Measurements from ENCODE around the gene BEX2. TPM values are rescaled to one million over a fixed set of nuclear protein-coding genes. Genes with fewer than 3 reads are reported as not detected.
"Not testable (repeated sequence)": the region's sequence is repeated elsewhere in the genome, so short reads cannot be mapped to it uniquely, and the experiment has no call there.

The BEX2 gene
- total RNA-seq, 1 experiment from 2014 or later: 21.4 TPM

DNA sequence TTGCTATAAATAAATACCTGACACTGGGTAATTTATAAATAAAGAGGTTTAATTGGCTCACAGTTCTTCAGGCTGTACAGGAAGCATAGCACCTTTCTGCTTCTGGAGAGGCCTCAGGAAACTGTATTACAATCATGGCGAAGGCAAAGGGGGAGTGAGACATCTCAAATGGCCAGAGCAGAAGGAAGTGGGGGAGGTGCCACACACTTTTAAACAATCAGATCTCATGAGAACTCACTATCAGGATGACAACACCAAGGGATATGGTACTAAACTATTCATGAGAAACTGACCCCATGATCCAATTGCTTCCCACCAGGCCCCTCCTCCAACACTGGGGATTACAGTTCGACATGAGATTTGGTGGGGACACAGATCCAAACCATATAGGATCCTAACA is 33.8 kb upstream of the BEX2 start:
- Histone ChIP-seq H3K9me3 (ENCODE audit: low read length) (no peaks in the 10 kb centered on the region), H3K4me3 (ENCODE audit: low read length) (no peak overlapping the region), H3K79me2 (ENCODE audit: low read length) (no peaks in the 10 kb centered on the region), H3K27me3 (ENCODE audit: low read length) (no peaks in the 10 kb centered on the region), H3K4me1 (ENCODE audit: low read length) (no peaks in the 10 kb centered on the region), H3K27ac (ENCODE audit: low read length) (no peak overlapping the region), H4K20me1 (ENCODE audit: insufficient read depth, low read depth, low read length) (no peaks in the 10 kb centered on the region), H2AFZ (ENCODE audit: low read length) (no peak overlapping the region), H3K9ac (ENCODE audit: low read length) (no peak overlapping the region), H3K4me2 (ENCODE audit: low read depth, low read length, poor library complexity, severe bottlenecking) (no peak overlapping the region), H3K9me2 (replicated peaks; ENCODE audit: insufficient read depth, low read length) (no peaks in the 10 kb centered on the region), H3K36me3 (ENCODE audit: insufficient read depth, low read length) (no peaks in the 10 kb centered on the region)
- no peak for DNase-seq

DNA sequence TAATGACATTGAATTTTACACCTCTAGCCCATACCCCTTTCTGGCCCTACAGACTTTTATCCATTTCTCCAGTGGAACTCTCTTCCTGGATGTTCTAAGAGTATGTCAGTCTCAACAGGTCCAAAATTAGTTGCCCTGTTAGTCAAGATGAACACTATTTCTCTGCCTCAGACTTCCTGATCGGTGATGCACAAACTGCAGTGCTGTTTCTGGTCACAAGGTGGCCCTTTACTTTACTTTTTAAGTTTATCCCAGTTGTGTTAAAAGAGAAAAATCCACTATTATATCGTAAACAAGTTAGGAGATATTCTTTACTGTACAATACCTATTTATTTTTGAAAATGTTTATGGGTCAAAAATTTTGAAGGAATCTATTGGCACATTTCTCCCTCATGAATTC is 32.3 kb upstream of the BEX2 start:
- Histone ChIP-seq H4K20me1 (ENCODE audit: insufficient read depth, low read depth, low read length) (no peaks in the 10 kb centered on the region), H3K9ac (ENCODE audit: low read length) (no peak overlapping the region), H3K27ac (ENCODE audit: low read length) (no peak overlapping the region), H2AFZ (ENCODE audit: low read length) (no peak overlapping the region), H3K9me3 (ENCODE audit: low read length) (no peaks in the 10 kb centered on the region), H3K9me2 (replicated peaks; ENCODE audit: insufficient read depth, low read length) (no peaks in the 10 kb centered on the region), H3K4me1 (ENCODE audit: low read length) (no peaks in the 10 kb centered on the region), H3K36me3 (ENCODE audit: insufficient read depth, low read length) (no peaks in the 10 kb centered on the region), H3K27me3 (ENCODE audit: low read length) (no peaks in the 10 kb centered on the region), H3K79me2 (ENCODE audit: low read length) (no peaks in the 10 kb centered on the region), H3K4me2 (ENCODE audit: low read depth, low read length, poor library complexity, severe bottlenecking) (no peak overlapping the region), H3K4me3 (ENCODE audit: low read length) (no peak overlapping the region)
- peak; percentile 76 for DNase-seq

DNA sequence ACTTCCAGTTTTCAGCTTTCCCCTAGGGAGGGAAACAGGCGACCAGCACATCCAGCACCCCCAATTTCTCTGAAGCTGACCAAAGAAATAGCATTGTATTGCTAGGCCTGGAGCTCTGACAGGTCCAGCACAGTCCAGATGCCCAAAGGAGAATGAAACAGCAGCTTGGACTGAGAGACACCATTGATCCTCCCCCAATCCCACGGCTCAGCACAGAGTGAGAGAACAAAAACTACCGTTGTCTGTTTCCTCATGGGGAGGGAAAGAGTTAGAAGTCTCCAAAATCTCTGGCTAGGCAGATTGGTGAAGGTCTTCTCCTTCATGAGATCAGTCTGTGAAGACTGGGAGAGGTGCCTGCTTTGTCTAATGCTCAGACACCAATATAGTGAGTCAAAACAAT is 27.9 kb upstream of the BEX2 start:
- no peaks in the 10 kb centered on the region for H3K36me3 ChIP-seq (ENCODE audit: insufficient read depth, low read length)
- H3K27ac ChIP-seq (ENCODE audit: low read length): no peak overlapping the region
- no peak overlapping the region for H3K4me2 ChIP-seq (ENCODE audit: low read depth, low read length, poor library complexity, severe bottlenecking)
- no peak overlapping the region for H2AFZ ChIP-seq (ENCODE audit: low read length)
- no peak for DNase-seq
- H3K9ac ChIP-seq (ENCODE audit: low read length): no peak overlapping the region
- no peaks in the 10 kb centered on the region for H3K9me3 ChIP-seq (ENCODE audit: low read length)
- H3K27me3 ChIP-seq (ENCODE audit: low read length): no peaks in the 10 kb centered on the region
- H3K4me3 ChIP-seq (ENCODE audit: low read length): no peak overlapping the region
- H3K79me2 ChIP-seq (ENCODE audit: low read length): no peaks in the 10 kb centered on the region
- no peaks in the 10 kb centered on the region for H3K4me1 ChIP-seq (ENCODE audit: low read length)
- H3K9me2 ChIP-seq (replicated peaks; ENCODE audit: insufficient read depth, low read length): no peaks in the 10 kb centered on the region
- H4K20me1 ChIP-seq (ENCODE audit: insufficient read depth, low read depth, low read length): no peaks in the 10 kb centered on the region

DNA sequence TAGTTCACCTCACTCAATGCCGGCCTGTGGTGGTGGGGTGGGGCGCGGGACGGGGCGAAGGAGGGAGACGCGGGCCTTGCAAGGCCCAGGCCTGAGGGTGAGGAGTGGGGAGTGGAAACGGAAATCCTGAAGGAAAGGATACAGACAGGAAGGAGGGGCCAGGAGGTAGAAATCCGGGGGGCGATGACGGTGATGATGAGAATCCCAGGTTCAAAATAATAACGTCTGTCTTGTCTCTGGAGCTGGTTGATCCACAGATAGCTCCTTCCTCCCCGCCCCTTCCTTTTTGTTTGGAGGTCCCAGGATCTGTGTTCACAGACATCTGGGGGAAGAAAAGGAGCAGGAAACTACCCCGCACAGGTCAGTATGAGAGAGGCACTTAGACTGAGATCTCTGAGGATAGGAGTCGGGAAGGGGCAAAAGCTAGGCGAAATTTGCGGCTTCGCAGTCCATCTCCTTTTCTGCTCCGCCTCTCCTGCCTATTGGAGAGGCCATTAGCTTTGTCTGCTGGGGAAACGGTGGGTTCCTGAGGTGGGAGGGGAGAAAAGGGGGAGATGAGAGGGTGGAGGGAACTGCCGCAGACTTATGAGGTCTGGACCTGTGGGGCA is 20.0 kb upstream of the BEX2 start:
- DNase-seq: no peak
- Histone ChIP-seq H3K27ac (ENCODE audit: low read length) (no peak overlapping the region), H3K9me2 (replicated peaks; ENCODE audit: insufficient read depth, low read length) (no peaks in the 10 kb centered on the region), H2AFZ (ENCODE audit: low read length) (no peak overlapping the region), H3K36me3 (ENCODE audit: insufficient read depth, low read length) (no peaks in the 10 kb centered on the region), H3K4me3 (ENCODE audit: low read length) (no peak overlapping the region), H3K9me3 (ENCODE audit: low read length) (no peaks in the 10 kb centered on the region), H4K20me1 (ENCODE audit: insufficient read depth, low read depth, low read length) (no peaks in the 10 kb centered on the region), H3K9ac (ENCODE audit: low read length) (no peak overlapping the region), H3K79me2 (ENCODE audit: low read length) (no peaks in the 10 kb centered on the region), H3K4me1 (ENCODE audit: low read length) (no peaks in the 10 kb centered on the region), H3K4me2 (ENCODE audit: low read depth, low read length, poor library complexity, severe bottlenecking) (no peak overlapping the region), H3K27me3 (ENCODE audit: low read length) (no peaks in the 10 kb centered on the region)

DNA sequence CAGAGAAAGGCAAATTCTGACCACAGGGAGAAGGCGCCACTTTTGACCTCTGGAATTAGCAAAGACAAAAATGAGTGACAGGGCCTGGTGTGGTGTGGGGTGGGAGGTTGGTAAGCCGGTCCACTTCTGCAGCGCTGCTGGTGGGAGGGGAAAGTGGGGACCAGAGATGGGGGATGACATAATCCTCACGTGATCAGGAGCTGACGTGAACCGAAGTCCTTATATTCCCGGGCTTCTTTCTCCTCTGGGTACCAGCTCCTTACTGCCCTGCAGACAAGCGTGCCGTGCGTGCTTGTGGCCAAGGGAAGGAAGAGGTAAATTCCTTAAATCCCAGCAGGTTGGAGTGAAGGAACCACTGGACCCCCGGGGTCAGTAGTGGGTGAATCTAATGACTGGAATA is 19.2 kb upstream of the BEX2 start, which contains the start of gene TCEAL7:
Gene TCEAL7 (plus strand): TSS at position 249 of the 400 bp plus-strand sequence. CDS start 1,165 bp downstream, outside the sequence.
- Histone ChIP-seq H3K4me2 (ENCODE audit: low read depth, low read length, poor library complexity, severe bottlenecking) (no peak within 1 kb of the TSS), H3K4me1 (ENCODE audit: low read length) (no peaks in the 10 kb centered on the region), H3K9ac (ENCODE audit: low read length) (no peak within 1 kb of the TSS), H3K9me2 (replicated peaks; ENCODE audit: insufficient read depth, low read length) (no peaks in the 10 kb centered on the region), H2AFZ (ENCODE audit: low read length) (no peak within 1 kb of the TSS), H3K79me2 (ENCODE audit: low read length) (no peaks in the 10 kb centered on the region), H3K9me3 (ENCODE audit: low read length) (no peaks in the 10 kb centered on the region), H4K20me1 (ENCODE audit: insufficient read depth, low read depth, low read length) (no peaks in the 10 kb centered on the region), H3K27ac (ENCODE audit: low read length) (no peak within 1 kb of the TSS), H3K36me3 (ENCODE audit: insufficient read depth, low read length) (no peaks in the 10 kb centered on the region), H3K4me3 (ENCODE audit: low read length) (no peak within 1 kb of the TSS), H3K27me3 (ENCODE audit: low read length) (no peaks in the 10 kb centered on the region)
- no peak for DNase-seq

DNA sequence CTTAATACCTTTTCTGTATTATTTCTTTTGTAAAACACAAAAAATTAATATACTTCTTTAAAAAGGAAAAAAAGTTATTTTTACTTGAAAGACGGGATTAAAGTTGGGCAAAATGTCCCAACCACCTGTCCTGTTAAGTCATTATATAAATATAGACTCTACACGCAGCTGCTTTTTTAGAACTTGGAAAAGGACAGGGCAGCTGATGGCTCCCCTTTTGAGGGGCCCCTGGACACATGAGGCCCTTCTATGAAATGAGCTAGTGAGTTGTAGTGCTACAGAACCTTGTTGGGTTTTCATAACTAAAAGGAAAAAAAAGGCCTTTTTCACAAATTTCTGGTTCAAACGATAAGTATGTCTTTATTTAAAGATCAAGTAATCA is 600 bp upstream of the BEX2 start:
- H3K4me3 ChIP-seq (ENCODE audit: low read length): peak overlapping the region; percentile 76; the same call in 1 of the 2 replicates
- 0 out of 2 replicates have a peak overlapping the region, but pooled peaks have one; percentile 86 for H2AFZ ChIP-seq (ENCODE audit: low read length)
- H3K36me3 ChIP-seq (ENCODE audit: insufficient read depth, low read length): no peaks in the 10 kb centered on the region
- H3K9me3 ChIP-seq (ENCODE audit: low read length): no peaks in the 10 kb centered on the region
- no peak for DNase-seq
- H3K9me2 ChIP-seq (replicated peaks; ENCODE audit: insufficient read depth, low read length): no peaks in the 10 kb centered on the region
- H3K4me1 ChIP-seq (ENCODE audit: low read length): peaks cover 3% of the 10 kb centered on the region; the same call in 1 of the 2 replicates
- H3K79me2 ChIP-seq (ENCODE audit: low read length): no peaks in the 10 kb centered on the region
- peak overlapping the region; percentile 66 for H3K4me2 ChIP-seq (ENCODE audit: low read depth, low read length, poor library complexity, severe bottlenecking)
- no peak overlapping the region for H3K9ac ChIP-seq (ENCODE audit: low read length)
- H3K27ac ChIP-seq (ENCODE audit: low read length): no peak overlapping the region
- H4K20me1 ChIP-seq (ENCODE audit: insufficient read depth, low read depth, low read length): no peaks in the 10 kb centered on the region
- H3K27me3 ChIP-seq (ENCODE audit: low read length): no peaks in the 10 kb centered on the region

DNA sequence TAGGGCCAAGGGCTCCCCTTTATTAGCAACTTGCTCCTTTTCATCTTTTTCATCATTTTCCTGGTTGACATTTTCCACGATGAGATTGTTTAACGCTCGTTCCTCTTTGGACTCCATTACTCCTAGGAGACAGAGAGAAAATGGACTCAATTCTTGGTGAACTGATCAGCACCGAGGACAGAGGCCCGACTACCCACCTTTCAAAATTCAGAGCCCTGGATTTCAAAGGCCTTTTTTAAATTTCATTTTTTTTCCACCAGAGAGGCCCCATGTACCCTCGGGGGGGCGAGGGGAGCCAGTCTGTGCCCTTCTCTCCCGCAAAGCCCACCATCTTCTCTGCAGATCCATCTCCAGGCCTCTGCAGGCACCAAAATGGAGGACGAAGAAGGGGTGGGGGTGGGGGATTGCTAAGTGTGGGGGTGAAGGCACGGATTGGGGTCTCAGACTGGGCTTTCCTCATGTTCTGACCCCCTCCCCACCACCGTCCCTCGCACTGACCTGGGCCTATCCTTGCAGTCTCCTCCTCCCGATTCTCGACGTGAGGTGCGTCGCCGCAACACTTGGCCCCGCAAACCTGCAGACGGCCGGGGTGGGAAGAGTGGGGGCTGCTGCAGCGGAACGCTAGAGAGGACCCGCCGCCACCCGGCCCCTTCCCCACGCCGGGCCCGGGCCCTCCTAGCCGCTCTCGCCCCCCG is 783 bp downstream of the BEX2 start:
- no peaks in the 10 kb centered on the region for H3K9me3 ChIP-seq (ENCODE audit: low read length)
- no peaks in the 10 kb centered on the region for H3K79me2 ChIP-seq (ENCODE audit: low read length)
- H3K9ac ChIP-seq (ENCODE audit: low read length): peak overlapping the region; percentile 66
- no peaks in the 10 kb centered on the region for H3K36me3 ChIP-seq (ENCODE audit: insufficient read depth, low read length)
- H3K4me1 ChIP-seq (ENCODE audit: low read length): peaks cover 3% of the 10 kb centered on the region; the same call in 1 of the 2 replicates
- peak overlapping the region; percentile 76 for H3K4me3 ChIP-seq (ENCODE audit: low read length)
- H2AFZ ChIP-seq (ENCODE audit: low read length): no peak overlapping the region
- H3K27me3 ChIP-seq (ENCODE audit: low read length): no peaks in the 10 kb centered on the region
- H4K20me1 ChIP-seq (ENCODE audit: insufficient read depth, low read depth, low read length): no peaks in the 10 kb centered on the region
- H3K27ac ChIP-seq (ENCODE audit: low read length): no peak overlapping the region
- H3K4me2 ChIP-seq (ENCODE audit: low read depth, low read length, poor library complexity, severe bottlenecking): peak overlapping the region; percentile 66
- H3K9me2 ChIP-seq (replicated peaks; ENCODE audit: insufficient read depth, low read length): no peaks in the 10 kb centered on the region
- DNase-seq: no peak

DNA sequence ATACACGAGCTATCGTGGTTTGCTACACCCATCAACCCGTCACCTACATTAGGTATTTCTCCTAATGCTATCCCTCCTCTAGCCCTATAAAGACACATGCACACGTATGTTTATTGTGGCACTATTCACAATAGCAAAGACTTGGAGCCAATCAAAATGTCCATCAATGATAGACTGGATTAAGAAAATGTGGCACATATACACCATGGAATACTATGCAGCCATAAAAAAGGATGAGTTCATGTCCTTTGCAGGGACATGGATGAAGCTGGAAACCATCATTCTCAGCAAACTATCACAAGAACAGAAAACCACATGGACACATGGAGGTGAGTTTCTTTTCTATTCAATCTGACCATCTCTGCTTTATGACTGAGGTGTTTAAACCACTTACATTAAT is 5.1 kb downstream of the BEX2 start:
- H3K9ac ChIP-seq (ENCODE audit: low read length); H3K4me3 ChIP-seq (ENCODE audit: low read length); H4K20me1 ChIP-seq (ENCODE audit: insufficient read depth, low read depth, low read length); H3K79me2 ChIP-seq (ENCODE audit: low read length); H3K9me2 ChIP-seq (replicated peaks; ENCODE audit: insufficient read depth, low read length); H3K27ac ChIP-seq (ENCODE audit: low read length); H2AFZ ChIP-seq (ENCODE audit: low read length); H3K4me1 ChIP-seq (ENCODE audit: low read length); H3K9me3 ChIP-seq (ENCODE audit: low read length); H3K4me2 ChIP-seq (ENCODE audit: low read depth, low read length, poor library complexity, severe bottlenecking); DNase-seq; H3K27me3 ChIP-seq (ENCODE audit: low read length); H3K36me3 ChIP-seq (ENCODE audit: insufficient read depth, low read length): not testable (repeated sequence)

Data from Karpas-422 (cell line).